GM19328 (cell line): ENCODE results near the gene SLC12A2.
A peak's percentile ranks its signal among the peaks of the same experiment; 100 is the strongest.

ENCODE experiments used
- ATAC-seq: cut with Tn5 transposase; IDR thresholded peaks from one replicate; pipeline ENCODE4 v1.9.1; 2021; ENCODE audit warnings: mild to moderate bottlenecking, moderate library complexity; ENCODE audit not compliant: unreplicated experiment

The SLC12A2 gene

GRCh38 chr5:128083033-128083810 lies at the start of gene SLC12A2:
SLC12A2 (plus strand) TSS chr5:128083766; CDS start chr5:128083955, 189 bp downstream.
- peak; percentile 59 for ATAC-seq

GRCh38 chr5:128035689-128036088 lies 47.9 kb upstream of the SLC12A2 start:
- no peak for ATAC-seq

GRCh38 chr5:128036950-128037349 lies 46.6 kb upstream of the SLC12A2 start:
- ATAC-seq: no peak

GRCh38 chr5:128038643-128039042 lies 44.9 kb upstream of the SLC12A2 start:
- no peak for ATAC-seq

GRCh38 chr5:128040927-128041326 lies 42.6 kb upstream of the SLC12A2 start:
- no peak for ATAC-seq

GRCh38 chr5:128052780-128053179 lies 30.8 kb upstream of the SLC12A2 start:
- ATAC-seq: no peak

- no peak for ATAC-seq
Observed at GRCh38 chr5:128053291-128053954, 30.1 kb upstream of the SLC12A2 start.

GRCh38 chr5:128060644-128061385 lies 22.8 kb upstream of the SLC12A2 start:
- ATAC-seq: no peak

- ATAC-seq: no peak
Observed at GRCh38 chr5:128062172-128062746, 21.3 kb upstream of the SLC12A2 start.

GRCh38 chr5:128074171-128074570 lies 9.4 kb upstream of the SLC12A2 start:
- no peak for ATAC-seq

- ATAC-seq: no peak
Observed at GRCh38 chr5:128074953-128075352, 8.6 kb upstream of the SLC12A2 start.

GRCh38 chr5:128077526-128077925 lies 6.0 kb upstream of the SLC12A2 start:
- no peak for ATAC-seq

- no peak for ATAC-seq
Observed at GRCh38 chr5:128081111-128081851, 2.3 kb upstream of the SLC12A2 start.

- ATAC-seq: peak; percentile 3
Observed at GRCh38 chr5:128082551-128083032, 974 bp upstream of the SLC12A2 start.

- peak; percentile 32 for ATAC-seq
Observed at GRCh38 chr5:128083811-128084227, 253 bp downstream of the SLC12A2 start.

- ATAC-seq: peak; percentile 23
Observed at GRCh38 chr5:128084228-128085167, 932 bp downstream of the SLC12A2 start.

- ATAC-seq: no peak
Observed at GRCh38 chr5:128085413-128085812, 1.8 kb downstream of the SLC12A2 start.

- no peak for ATAC-seq
Observed at GRCh38 chr5:128091579-128091978, 8.0 kb downstream of the SLC12A2 start.

GRCh38 chr5:128092144-128092543 lies 8.6 kb downstream of the SLC12A2 start:
- ATAC-seq: no peak
